ENCODE data around the gene NLRP6.
"Not testable (repeated sequence)": the region's sequence is repeated elsewhere in the genome, so short reads cannot be mapped to it uniquely, and the experiment has no call there.

NLRP6 gene

GRCh38 chr11:256952-257737, 21.1 kb upstream of the NLRP6 start:
- DNase-seq = no peak

- no peak for DNase-seq
Observed at GRCh38 chr11:257766-258493, 20.3 kb upstream of the NLRP6 start.

GRCh38 chr11:259413-259812, 18.8 kb upstream of the NLRP6 start:
- no peak for DNase-seq

- no peak for DNase-seq
Observed at GRCh38 chr11:261624-262023, 16.6 kb upstream of the NLRP6 start.

- no peak for DNase-seq
Observed at GRCh38 chr11:266676-267439, 11.3 kb upstream of the NLRP6 start.

GRCh38 chr11:267491-267994, 10.7 kb upstream of the NLRP6 start:
- DNase-seq = peak; percentile 64

GRCh38 chr11:268716-269145, 9.5 kb upstream of the NLRP6 start:
- not testable (repeated sequence) for DNase-seq

- DNase-seq = no peak
Observed at GRCh38 chr11:269146-269890, 8.9 kb upstream of the NLRP6 start.

GRCh38 chr11:270451-271318, 7.5 kb upstream of the NLRP6 start:
- no peak for DNase-seq

GRCh38 chr11:271319-271715, 6.9 kb upstream of the NLRP6 start:
- no peak for DNase-seq

GRCh38 chr11:272195-272930, 5.8 kb upstream of the NLRP6 start:
- no peak for DNase-seq

- DNase-seq = no peak
Observed at GRCh38 chr11:272931-273198, 5.3 kb upstream of the NLRP6 start.

- DNase-seq = no peak
Observed at GRCh38 chr11:276219-276618, 2.0 kb upstream of the NLRP6 start.

GRCh38 chr11:279040-279965, 1.1 kb downstream of the NLRP6 start:
- DNase-seq = no peak

GRCh38 chr11:279966-280705, 1.9 kb downstream of the NLRP6 start:
- no peak for DNase-seq

- no peak for DNase-seq
Observed at GRCh38 chr11:280706-281485, 2.7 kb downstream of the NLRP6 start.

- no peak for DNase-seq
Observed at GRCh38 chr11:281486-282161, 3.4 kb downstream of the NLRP6 start.

GRCh38 chr11:282171-282570, 4.0 kb downstream of the NLRP6 start:
- DNase-seq = no peak

All from effector CD8-positive, alpha-beta T cell (primary cell).